OCI-LY1 (cell line): ENCODE results near the gene ATP1A3.

Experiments
- H2AFZ ChIP-seq: fragments of 200-600 bp; sonication (generic), shearing (Covaris generic); 2 replicates; pipeline ENCODE4 v1.6.0; 2014; ENCODE audit warnings: antibody characterized with exemption, mild to moderate bottlenecking, low read length
- H3F3A ChIP-seq: fragments of 200-600 bp; sonication (generic), shearing (Covaris generic); 2 replicates; pipeline ENCODE4 v1.6.0; 2014; ENCODE audit warnings: mild to moderate bottlenecking, antibody characterized with exemption, low read length, moderate library complexity; ENCODE audit not compliant: insufficient read depth
- H3K27ac ChIP-seq: fragments of 200-600 bp; sonication (generic); 2 replicates; pipeline ENCODE4 v1.5.1; 2014; ENCODE audit warnings: low read length, mixed run types, mild to moderate bottlenecking, low read depth; ENCODE audit not compliant: poor library complexity, severe bottlenecking
- H3K27me3 ChIP-seq: fragments of 200-600 bp; sonication (generic); 2 replicates; pipeline ENCODE4 v1.6.0; 2014; ENCODE audit warnings: antibody characterized with exemption, mild to moderate bottlenecking, low read length, moderate library complexity; ENCODE audit not compliant: insufficient read depth
- H3K36me3 ChIP-seq: fragments of 200-600 bp; sonication (generic); 2 replicates; pipeline ENCODE4 v1.6.1; 2014; ENCODE audit warnings: mild to moderate bottlenecking, antibody characterized with exemption, low read length, moderate library complexity, mixed read lengths; ENCODE audit not compliant: insufficient read depth
- H3K4me1 ChIP-seq: fragments of 200-600 bp; sonication (generic); 2 replicates; pipeline ENCODE4 v1.5.1; 2014; ENCODE audit warnings: mild to moderate bottlenecking, low read length, moderate library complexity; ENCODE audit not compliant: insufficient read depth, severe bottlenecking
- H3K4me2 ChIP-seq: fragments of 200-600 bp; sonication (generic), shearing (Covaris generic); 2 replicates; pipeline ENCODE4 v1.6.1; 2014; ENCODE audit warnings: low read length
- H3K4me3 ChIP-seq: fragments of 200-600 bp; sonication (generic); 2 replicates; pipeline ENCODE4 v1.5.1; 2014; ENCODE audit warnings: low read length, low read depth, mild to moderate bottlenecking, mixed read lengths; ENCODE audit not compliant: poor library complexity, severe bottlenecking
- H3K79me2 ChIP-seq: fragments of 200-600 bp; shearing (Covaris generic); 2 replicates; pipeline ENCODE4 v1.6.1; 2016; ENCODE audit warnings: mixed run types, low read length, mixed read lengths; ENCODE audit not compliant: insufficient read depth
- H3K9ac ChIP-seq: fragments of 200-600 bp; sonication (generic), shearing (Covaris generic); 2 replicates; pipeline ENCODE4 v1.6.1; 2014; ENCODE audit warnings: mild to moderate bottlenecking, low read length, mixed read lengths
- H3K9me2 ChIP-seq: fragments of 200-600 bp; sonication (generic), shearing (Covaris generic); 2 replicates; pipeline ENCODE4 v1.6.1; 2014; ENCODE audit warnings: low read depth, mild to moderate bottlenecking, low read length, mixed read lengths
- H3K9me3 ChIP-seq: fragments of 200-600 bp; shearing (Covaris generic); 2 replicates; pipeline ENCODE4 v1.6.1; 2014; ENCODE audit warnings: low read length, mixed read lengths
- H4K20me1 ChIP-seq: fragments of 200-600 bp; sonication (generic), shearing (Covaris generic); 2 replicates; pipeline ENCODE4 v1.6.0; 2016; ENCODE audit warnings: mild to moderate bottlenecking, low read length; ENCODE audit not compliant: insufficient read depth
- CTCF ChIP-seq: fragments of 200-600 bp; sonication (generic), shearing (Covaris generic); IDR thresholded peaks from 2 replicates; pipeline ENCODE4 v1.5.1; 2017; ENCODE audit warnings: mild to moderate bottlenecking, antibody characterized with exemption, low read length, moderate library complexity, mixed read lengths
- EZH2 ChIP-seq: fragments of 200-600 bp; sonication (generic), shearing (Covaris generic); IDR thresholded peaks from 2 replicates; pipeline ENCODE4 v1.8.0; 2017; ENCODE audit warnings: borderline replicate concordance, mixed run types, mild to moderate bottlenecking, antibody characterized with exemption, low read length, moderate library complexity, mixed read lengths

Gene ATP1A3

GRCh38 chr19:42023943-42024260 lies 29.9 kb upstream of the ATP1A3 start:
- Histone ChIP-seq H3K27ac (no peak overlapping the region), H3K27me3 (no peaks in the 10 kb centered on the region), H3K9ac (no peak overlapping the region), H3K9me3 (no peaks in the 10 kb centered on the region), H2AFZ (no peak overlapping the region), H3K79me2 (no peaks in the 10 kb centered on the region), H3K9me2 (no peaks in the 10 kb centered on the region), H3K4me1 (no peaks in the 10 kb centered on the region), H3K4me2 (no peak overlapping the region), H3K4me3 (no peak overlapping the region), H3K36me3 (no peaks in the 10 kb centered on the region), H4K20me1 (no peaks in the 10 kb centered on the region), H3F3A (no peaks in the 10 kb centered on the region)
- no peak for TF ChIP-seq EZH2
- TF ChIP-seq CTCF = no peak

GRCh38 chr19:42023121-42023942 lies 29.3 kb upstream of the ATP1A3 start:
- H2AFZ ChIP-seq = no peak overlapping the region
- no peaks in the 10 kb centered on the region for H3K9me2 ChIP-seq
- no peaks in the 10 kb centered on the region for H3K4me1 ChIP-seq
- TF ChIP-seq CTCF (peak; percentile 73), EZH2 (no peak)
- no peaks in the 10 kb centered on the region for H4K20me1 ChIP-seq
- no peaks in the 10 kb centered on the region for H3K9me3 ChIP-seq
- H3K4me3 ChIP-seq = no peak overlapping the region
- no peaks in the 10 kb centered on the region for H3K27me3 ChIP-seq
- no peaks in the 10 kb centered on the region for H3F3A ChIP-seq
- H3K9ac ChIP-seq = no peak overlapping the region
- H3K4me2 ChIP-seq = no peak overlapping the region
- H3K27ac ChIP-seq = no peak overlapping the region
- no peaks in the 10 kb centered on the region for H3K79me2 ChIP-seq
- no peaks in the 10 kb centered on the region for H3K36me3 ChIP-seq

- H3F3A ChIP-seq = no peaks in the 10 kb centered on the region
- no peaks in the 10 kb centered on the region for H4K20me1 ChIP-seq
- H3K9me3 ChIP-seq = no peaks in the 10 kb centered on the region
- no peak overlapping the region for H2AFZ ChIP-seq
- H3K4me2 ChIP-seq = no peak overlapping the region
- no peaks in the 10 kb centered on the region for H3K27me3 ChIP-seq
- no peak overlapping the region for H3K9ac ChIP-seq
- no peaks in the 10 kb centered on the region for H3K4me1 ChIP-seq
- H3K4me3 ChIP-seq = no peak overlapping the region
- no peaks in the 10 kb centered on the region for H3K36me3 ChIP-seq
- H3K27ac ChIP-seq = no peak overlapping the region
- no peaks in the 10 kb centered on the region for H3K79me2 ChIP-seq
- H3K9me2 ChIP-seq = no peaks in the 10 kb centered on the region
- no peak for TF ChIP-seq EZH2
- TF ChIP-seq CTCF = no peak
Observed at GRCh38 chr19:42022616-42023015, 28.6 kb upstream of the ATP1A3 start.
